HG03558 (cell line): Measurements from ENCODE around the gene BEAN1.
"Not testable (repeated sequence)": the region's sequence is repeated elsewhere in the genome, so short reads cannot be mapped to it uniquely, and the experiment has no call there.

Experiments used
- ATAC-seq: cut with Tn5 transposase; IDR thresholded peaks from one replicate; pipeline ENCODE4 v1.9.1; 2021; ENCODE audit warnings: moderate number of reproducible peaks; ENCODE audit not compliant: unreplicated experiment; ENCODE audit errors: extremely low read depth

Gene BEAN1

DNA sequence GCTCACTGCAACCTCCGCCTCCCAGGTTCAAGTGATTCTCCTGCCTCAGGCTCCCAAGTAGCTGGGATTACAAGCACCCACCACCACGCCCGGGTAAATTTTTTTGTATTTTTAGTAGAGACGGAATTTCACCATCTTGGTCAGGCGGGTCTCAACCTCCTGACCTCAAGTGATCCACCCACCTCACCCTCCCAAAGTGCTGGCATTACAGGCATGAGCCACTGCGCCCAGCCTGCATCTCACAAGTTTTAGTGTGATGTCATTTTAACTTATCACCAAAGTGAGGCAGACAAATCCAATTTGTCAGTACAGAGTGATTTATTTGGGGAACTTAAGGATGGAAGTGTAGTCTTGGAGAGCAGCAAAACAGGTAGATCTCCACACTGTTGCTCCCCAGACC, 39.5 kb downstream of the BEAN1 start:
- ATAC-seq, result not testable (repeated sequence)

DNA sequence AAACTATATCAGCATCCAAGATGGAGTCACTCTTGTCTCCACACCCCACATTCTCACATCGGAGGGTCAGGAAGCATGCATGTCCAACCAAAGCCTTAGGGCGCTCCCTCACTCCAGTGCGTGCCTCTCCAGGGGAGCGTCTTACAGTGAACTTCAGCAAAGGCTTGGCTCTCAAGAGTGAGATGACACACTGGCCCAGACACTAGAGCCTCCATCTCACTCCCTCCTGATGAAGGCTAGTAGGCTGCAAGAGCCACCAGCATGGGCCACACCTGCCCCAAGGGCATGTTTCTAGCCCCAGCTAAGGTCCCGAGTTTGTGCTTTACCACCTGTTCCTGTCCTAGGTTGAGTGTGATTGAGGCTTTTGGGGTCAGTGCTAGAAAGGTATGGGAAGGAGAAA, 40.5 kb downstream of the BEAN1 start:
- ATAC-seq, result no peak

DNA sequence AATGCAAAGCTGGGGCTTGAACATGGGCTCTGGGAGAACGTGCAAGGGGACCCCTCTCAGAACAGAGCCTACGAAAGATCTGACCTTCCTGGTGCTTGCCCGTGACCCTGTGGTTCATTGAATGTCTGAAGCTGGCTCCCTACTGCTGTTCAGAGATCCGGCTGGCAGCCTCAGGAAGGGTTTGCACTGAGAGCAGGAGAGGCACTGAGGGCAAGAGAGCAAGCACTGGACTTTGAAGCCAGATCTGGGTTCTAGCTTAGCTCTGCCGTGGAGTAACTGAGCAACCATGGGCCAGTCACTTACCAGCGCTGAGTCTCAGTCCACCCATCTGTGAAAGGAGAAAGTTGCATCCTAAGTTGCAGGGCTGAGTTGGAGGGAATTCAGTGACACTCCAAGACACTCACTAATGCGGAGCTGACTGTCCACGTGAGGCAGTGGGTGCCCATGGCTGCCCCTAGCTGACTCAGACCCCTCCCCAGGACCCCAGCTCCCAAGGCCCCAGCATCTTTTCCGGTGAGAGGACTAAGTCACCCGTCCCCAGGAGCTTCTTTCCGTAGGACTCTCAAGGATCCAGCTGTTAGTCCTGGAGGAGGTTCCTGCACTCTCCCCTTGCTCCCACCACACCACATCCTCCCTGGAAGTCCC, 41.3 kb downstream of the BEAN1 start:
- no peak for ATAC-seq

DNA sequence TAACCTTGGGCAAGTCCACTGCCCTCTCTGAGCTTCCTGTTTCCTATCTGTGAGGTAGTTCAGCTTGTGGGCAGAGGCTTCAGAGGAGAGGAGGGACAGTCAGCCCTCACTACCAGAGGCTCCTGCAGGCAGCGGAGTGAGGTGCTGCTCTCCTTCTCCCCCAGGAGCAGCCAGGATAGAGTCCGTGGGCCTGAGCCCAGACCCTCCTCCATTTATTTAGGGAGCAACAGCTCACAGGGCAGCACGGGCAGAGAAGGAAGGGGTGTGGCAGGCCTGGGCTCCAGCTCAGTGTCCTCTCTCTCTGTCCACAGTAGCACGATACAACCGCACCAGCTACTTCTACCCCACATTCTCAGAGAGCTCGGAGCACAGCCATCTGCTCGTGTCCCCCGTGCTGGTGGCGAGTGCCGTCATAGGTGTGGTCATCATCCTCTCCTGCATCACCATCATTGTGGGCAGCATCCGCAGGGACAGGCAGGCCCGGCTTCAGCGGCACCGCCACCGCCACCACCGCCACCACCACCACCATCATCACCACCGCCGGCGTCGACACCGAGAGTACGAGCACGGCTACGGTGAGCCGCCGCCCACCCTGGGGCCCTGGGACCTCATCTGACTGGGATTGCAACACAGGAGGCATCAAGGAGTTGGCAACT, 42.3 kb downstream of the BEAN1 start:
- ATAC-seq, result no peak

DNA sequence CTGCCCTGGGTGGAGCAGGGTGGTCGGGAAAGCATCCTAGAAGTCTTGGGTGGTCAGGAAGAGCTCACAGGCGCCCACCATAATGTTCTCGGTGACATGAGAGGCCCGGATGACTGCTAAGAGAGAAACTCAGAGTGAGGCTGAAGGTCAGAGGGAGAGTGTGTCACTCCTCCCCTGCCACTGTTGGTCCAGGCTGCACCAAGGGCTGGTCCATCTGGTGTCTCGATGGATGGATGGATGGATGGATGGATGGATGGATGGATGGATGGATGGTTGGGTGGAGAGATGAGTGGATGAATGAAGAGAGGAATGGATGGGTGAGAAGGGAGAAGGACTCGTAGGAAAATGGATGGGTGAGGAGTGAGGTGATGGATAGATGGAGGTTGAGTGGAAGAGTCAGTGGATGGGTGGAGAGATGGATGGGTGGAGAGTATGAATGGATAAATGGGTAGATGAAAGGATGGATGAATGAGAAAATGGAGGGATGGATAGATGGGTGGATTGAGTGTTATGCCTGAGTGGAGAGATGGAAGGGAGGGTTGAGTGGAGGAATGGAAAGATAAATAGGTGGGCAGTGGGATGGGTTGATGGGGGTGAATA, 43.0 kb downstream of the BEAN1 start:
- ATAC-seq, result no peak

DNA sequence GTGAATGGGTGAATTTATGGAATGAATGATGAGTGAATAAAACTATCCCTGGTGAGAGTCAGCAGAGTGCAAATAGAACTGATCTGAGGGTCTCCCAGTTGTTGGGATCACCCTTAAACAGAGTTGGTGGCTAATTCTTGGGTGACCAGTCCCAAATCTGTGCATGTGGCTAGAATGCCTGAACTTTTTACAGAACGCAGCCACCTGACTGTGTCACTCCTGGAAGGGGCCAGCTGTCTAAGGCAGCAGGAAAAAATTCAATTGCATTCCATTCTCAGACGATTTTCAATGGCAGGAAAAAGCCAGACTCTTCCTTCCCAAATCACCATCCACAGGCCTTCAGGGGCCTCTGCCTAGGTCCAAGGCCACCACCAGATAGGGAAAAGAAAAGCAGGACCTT, 43.5 kb downstream of the BEAN1 start:
- ATAC-seq, result no peak

DNA sequence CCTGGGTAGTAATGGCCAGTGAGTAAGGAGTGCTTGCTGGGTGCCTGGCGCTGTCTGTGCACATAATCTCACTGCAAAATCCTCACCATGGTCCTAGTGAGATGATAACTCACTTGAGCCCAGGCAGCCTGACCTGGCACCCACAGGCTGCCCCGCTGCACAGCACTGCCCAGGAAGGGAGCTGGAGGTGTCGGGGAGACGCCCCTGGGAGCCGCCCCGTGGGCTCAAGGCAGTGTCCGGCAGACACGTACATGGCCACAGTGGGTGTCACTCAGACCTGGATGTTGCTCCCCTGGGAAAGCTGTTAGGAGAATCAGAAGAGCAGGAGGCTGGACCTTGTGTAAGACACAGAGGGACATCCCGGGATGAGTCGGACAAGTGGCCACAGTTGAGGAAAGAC, 44.2 kb downstream of the BEAN1 start:
- no peak for ATAC-seq

DNA sequence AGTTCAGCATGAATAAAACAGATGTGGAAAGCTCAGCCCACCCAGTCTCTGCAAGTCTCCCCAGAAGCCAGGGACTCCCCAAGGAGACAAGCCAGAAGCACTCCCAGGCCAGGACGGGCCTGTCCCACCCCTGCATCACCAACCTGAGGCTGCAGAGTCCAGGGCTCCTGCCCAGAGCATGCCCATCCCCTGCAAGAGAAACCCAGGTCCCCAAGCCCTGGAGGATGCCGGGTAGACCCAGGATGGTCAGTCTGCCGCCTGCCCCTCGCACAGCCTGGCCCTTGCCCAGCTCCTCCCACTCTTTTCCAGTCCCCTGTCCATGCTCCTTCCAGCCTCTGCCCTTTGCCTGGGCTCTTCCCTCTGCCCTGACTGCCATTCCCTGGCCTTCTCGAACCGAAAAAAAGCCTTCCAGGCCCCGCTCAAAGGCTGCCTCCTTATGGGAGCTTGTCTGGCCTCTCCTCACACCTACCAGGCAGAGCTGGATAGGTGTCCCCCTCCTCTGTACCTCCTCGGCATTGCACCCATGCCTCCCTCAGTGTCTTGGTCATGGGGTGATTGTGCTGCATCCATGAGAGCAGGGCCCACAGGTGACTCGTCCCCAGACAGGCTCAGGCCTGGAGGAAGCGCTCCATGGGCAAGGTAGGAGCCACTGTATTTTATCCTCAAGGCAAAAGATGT, 44.8 kb downstream of the BEAN1 start:
- ATAC-seq, result no peak

DNA sequence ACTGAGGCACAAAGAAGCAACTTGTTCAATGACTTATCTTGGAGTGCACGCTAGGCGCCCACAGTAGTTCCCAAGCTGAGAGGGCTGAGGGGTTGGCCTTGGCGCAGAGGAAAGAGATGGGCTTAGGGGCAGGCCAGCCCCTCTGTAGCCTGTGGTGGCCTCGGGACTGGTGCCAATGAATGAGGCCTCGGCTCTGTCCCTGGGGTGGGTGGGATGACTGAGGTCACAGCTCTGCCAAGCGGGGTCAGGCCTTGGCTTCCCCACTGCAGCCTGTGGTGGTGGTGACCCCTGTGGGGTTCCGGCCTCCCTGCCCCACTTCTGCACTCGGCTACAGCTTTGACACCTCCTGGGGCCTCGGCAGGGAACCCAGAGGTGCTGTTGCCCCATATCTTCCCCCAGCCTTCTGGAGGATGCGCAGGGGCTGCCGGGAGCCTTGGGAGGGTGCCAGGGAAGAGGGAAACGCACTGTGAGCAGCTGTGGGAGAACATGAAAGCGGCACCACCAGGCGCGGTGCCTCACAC, 46.0 kb downstream of the BEAN1 start:
- ATAC-seq, result no peak

DNA sequence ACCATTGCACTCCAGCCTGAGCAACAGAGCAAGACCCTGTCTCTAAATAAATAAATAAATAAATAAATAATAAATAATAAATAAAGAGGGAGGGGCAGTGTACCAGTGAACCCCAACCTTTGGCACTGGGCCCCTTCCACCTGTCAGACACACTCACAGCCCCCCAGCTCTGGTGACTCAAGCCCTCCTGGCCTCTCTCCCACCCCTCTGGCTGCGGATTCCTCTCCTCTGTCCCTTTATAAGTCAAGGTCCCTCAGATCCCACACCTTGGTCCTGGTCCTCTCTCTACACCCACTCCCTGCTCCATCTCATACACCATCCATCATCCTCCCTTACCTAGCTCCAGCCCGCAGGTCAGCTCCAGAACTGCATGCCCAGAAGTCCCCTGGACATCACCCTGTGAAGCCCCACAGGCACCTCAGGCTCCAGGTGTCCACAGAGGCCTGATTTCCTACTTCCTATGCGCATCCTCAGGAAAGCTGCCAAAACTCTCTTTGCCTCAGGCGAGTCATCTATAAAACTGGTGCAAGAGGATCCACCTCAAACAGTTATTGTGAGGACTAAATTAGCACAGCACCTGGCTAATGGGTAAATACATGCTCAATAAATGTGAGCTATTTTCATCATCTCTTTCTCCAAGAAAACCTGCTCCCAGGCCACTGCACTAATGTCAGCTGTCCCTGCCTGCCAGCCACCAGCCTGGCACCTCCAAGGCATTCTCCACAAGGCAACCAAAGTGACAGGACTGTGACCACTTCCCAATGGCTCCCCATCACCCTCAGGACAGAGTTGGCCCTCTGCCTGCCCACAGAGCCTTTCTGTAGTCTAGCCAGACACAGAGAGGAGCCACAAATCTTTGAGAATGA, 46.8 kb downstream of the BEAN1 start:
- ATAC-seq, result no peak

DNA sequence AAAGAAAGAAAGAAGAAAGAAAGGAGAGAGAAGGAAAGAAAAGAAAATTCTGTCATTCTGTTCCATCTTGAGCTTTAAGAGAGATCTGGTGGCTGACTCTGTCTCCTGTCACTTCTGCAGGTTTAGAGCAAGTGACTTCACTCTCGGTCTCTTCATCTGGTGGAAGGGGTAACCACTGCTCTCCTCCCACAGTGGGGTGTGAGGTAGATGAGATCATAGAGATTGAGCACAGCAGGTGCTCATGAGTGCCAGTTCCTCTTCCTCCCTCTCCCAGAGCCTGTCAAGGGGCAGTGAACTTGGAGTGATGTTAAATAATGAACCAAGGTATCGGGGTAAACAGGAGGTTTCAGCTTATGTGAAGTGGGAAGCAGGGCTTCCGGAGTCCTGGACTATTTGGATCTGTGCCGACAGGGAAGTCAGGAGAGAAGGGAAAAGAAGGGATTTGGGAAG, 47.7 kb downstream of the BEAN1 start:
- ATAC-seq, result peak; percentile 85

DNA sequence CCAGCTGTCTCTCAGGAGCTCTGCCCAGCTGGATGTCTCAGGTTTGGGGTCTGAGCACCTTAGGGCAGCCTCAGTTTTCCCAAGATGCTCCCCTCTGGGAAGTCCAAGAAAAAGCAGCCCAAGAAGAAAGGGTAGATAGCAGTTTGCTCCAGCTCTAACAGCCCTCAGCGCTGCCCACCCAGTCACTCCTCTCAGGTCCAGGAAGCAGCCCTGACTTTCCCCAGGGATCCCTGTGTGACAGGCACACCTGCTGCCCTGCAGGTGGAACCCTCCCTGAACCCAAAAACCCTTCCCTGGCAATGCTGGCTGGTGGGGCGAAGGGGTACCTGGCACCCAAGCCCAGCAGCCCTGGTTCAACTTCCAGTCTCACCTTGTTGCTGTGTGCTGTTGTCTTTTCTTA, 48.1 kb downstream of the BEAN1 start:
- no peak for ATAC-seq

DNA sequence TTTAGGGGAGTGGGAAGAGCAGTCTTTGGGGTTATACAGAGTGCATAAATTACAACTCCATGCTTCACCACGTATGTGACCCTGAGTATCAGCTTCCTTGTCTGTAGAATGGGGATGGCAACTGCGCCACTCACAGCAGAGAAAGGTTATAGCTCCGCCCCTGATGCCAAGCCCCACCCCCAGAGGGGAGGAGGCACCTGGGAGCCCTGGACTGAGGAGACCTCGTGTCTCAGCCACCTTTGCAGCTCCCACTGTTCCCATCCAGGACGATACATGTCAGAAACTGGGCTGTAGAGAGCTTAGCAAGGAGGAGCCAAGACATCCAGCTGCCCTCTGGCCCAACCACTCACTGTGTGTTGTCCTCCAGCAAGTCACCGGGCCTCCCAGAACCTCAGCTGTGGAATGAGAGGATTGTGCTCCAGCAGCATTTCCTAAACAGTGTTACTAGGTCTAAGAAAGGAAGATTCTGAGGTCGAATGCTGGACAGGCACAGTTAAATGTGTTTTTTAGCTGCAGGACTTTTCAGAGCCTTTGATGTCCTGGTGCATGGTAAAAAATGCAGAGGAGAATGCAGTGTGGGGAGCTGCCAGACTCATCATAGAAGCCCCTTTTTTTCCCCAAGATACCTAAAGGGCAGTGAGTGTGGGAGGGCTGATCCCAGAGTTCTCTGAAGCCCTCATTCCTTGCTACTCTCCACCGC, 49.4 kb downstream of the BEAN1 start:
- no peak for ATAC-seq

DNA sequence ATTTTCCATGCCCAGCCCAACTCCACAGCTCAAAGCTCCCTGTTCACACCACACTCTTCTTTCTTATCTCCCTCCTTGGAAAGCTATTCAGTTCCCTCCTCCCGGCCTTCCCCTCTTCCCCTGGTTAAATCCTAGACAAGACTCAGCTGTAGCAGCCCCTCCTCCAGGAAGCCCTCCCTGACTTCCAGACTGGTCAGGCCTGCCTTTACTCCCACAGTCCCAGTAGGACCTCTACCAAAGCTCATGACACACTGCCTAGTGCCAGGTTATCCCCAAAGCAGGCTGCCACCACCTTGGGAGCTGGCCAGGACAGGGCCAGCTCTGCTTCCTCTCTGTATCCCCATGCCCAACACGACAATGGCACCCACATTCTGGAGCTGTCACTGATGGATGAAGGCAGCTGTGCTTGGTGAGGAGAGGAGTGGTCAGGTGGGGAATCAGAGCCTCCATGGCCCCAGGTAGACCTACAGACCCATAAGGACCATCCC, 50.0 kb downstream of the BEAN1 start:
- ATAC-seq, result no peak

DNA sequence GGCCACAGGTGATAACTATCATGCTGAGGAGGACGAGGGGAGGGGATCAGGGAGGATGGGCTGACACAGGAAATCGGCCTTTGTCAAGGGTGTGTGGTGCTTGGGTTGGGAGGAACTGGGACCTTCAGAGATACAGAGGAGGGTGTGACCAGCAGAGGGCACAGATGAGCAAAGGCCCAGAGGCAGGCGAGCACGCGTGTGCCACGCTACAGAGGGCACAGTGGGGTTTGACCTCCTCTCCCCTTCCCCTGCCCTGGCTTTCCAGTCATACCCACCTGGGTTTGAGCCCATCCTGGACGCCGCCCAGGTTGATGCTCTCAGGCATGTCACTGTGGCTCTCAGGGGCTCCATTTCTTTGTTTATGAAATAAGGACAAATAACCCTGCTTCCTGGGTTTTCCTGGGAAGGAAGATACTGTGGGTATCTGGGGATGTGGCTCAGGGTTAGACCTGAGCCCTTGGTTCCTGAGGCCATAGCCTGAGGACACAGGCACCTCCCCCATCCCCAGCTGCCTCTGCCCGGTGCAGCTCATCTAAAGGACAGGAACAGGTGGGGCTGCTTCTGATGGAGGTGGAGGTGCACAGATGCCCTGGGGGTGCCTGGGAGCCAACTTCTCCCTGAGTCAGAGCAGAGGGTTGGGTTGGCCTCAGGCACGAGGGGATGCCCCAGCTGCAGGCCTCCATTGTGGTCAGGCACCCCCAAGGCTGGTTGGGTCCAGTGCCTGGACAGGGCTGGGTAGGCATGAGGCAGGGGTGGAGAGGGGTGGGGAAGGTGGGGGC, 51.8 kb downstream of the BEAN1 start:
- no peak for ATAC-seq

DNA sequence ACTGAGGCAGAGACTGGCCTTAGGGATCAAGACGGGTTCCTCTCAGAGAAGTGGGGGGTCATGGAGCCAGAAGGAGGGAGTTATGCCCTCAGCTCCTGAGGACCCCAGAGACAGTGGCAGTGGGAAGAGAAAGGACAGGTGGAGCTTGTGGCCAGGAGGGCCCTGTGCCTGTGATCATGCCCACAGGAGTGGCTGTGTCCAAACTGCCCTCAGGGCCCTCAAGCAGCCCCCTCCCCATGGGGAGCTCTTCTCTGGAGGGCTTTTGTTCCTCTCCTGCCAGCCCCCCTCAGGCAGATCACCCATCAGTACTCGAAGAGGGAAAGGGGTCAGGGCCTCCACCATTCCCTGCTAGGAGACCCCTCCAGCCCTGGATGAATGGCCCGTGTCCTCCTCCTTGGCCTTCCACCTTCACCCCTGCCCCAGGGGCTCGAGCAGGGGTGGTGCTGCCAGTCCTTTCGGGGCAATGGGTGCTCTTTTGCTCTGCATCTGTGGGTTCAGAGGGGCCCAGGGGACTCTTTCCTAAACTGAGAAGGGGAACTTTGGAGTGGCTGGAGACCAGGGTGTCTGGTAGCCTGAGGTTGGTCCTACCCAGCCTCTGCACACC, 52.7 kb downstream of the BEAN1 start:
- no peak for ATAC-seq

DNA sequence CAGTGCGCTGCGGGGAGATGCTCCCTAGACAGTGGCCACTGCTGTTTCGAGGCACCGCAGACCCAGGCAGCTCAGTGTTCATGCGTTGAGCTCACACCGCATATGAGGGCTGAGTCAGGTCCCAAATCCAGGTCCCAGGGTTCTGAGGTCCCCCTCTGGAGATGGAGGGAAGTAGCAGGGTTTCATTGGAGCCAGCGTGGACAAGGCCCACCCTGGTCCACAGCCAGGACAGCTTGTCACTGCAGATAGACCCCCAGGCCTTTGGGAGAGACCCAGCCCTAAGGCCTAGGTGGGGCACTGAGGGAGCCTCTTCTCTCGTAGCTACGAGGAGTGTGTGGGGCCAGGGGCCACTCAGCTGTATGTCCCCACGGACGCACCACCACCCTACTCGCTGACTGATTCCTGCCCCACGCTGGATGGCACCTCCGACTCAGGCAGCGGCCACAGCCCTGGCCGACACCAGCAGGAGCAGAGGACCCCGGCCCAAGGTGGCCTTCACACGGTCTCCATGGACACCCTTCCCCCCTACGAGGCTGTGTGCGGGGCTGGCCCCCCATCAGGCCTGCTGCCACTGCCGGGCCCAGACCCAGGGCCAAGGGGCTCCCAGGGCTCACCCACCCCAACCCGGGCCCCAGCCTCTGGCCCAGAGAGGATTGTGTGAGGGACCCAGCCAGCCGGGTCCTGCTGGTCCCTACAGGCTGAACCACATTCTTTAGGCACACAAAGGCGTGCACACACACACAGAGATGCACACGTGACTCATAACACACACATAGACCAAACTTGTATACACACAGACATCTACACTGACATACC, 53.4 kb downstream of the BEAN1 start:
- ATAC-seq, result no peak
